OCI-LY7 (cell line): ENCODE measurements around the gene FASLG.

Source experiments
- CTCF ChIP-seq: fragments of 200-600 bp; sonication (generic); conservative IDR thresholded peaks from 2 replicates; pipeline ENCODE4 v1.5.1; 2014; ENCODE audit warnings: mild to moderate bottlenecking, antibody characterized with exemption, low read length, moderate library complexity, mixed read lengths
- EZH2phosphoT487 ChIP-seq: fragments of 200-600 bp; sonication (generic); IDR thresholded peaks from 2 replicates; pipeline ENCODE4 v1.6.1; 2018; ENCODE audit warnings: low read depth, borderline replicate concordance, mild to moderate bottlenecking, mixed run types, antibody characterized with exemption, low read length, moderate library complexity, mixed read lengths

DNA sequence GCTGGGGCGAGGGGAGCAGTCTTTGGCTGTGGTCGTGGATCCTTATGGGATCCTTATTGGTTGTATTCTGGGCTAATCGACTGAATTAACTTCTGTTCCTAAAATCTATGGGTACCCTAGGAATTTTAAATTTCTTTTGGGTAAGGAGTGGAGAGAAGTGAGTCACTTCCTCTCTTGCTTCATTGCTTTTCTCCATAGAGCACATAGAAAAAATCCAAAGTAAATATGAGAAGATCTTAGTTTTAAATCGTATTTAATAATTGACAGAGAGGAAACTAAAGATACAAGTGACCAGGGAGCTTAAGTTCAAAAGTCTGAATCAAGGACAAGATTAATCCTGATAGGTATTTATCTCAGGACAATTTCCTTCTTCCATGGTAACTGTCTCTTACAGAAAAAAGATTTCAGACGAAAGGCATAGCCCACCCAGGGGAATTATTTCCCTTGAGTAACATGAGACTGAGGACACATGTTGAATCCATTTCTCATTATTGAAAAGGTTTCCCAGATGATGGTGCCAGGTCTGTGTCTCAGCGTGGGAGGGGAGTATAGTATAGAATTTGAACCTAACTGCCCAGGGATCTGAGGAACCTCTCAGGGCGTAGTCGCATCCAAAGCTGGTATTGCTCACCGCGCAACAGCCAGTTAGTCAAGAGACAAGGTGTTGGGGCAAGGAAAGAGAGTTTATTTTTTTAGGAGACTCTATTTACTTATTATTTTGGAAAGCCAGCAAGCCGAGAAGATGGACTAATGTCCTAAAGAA lies 28.7 kb upstream of the FASLG start:
- TF ChIP-seq CTCF: no peak
- no peak for TF ChIP-seq EZH2phosphoT487
